DMS53 (cell line): ENCODE measurements around the gene ZBTB25.

Experiments used
- DNase-seq: peaks from one replicate; lab custom pipeline; 2025; lab: John Stamatoyannopoulos, UW

Gene ZBTB25

GRCh38 chr14:64515053-64515452 lies 11.4 kb upstream of the ZBTB25 start:
- DNase-seq = peak; percentile 27

GRCh38 chr14:64513271-64513670 lies 9.6 kb upstream of the ZBTB25 start:
- peak; percentile 43 for DNase-seq

- peak; percentile 77 for DNase-seq
Measured at GRCh38 chr14:64510825-64511671, 7.4 kb upstream of the ZBTB25 start.

GRCh38 chr14:64509036-64509435 lies 5.4 kb upstream of the ZBTB25 start:
- no peak for DNase-seq

- no peak for DNase-seq
Measured at GRCh38 chr14:64508215-64508776, 4.7 kb upstream of the ZBTB25 start.

GRCh38 chr14:64507376-64508156 lies 3.9 kb upstream of the ZBTB25 start:
- DNase-seq = no peak

- DNase-seq = peak; percentile 4
Measured at GRCh38 chr14:64506721-64507120, 3.1 kb upstream of the ZBTB25 start.

- peak; percentile 89 for DNase-seq
Measured at GRCh38 chr14:64504897-64505794, 1.5 kb upstream of the ZBTB25 start.

- peak; percentile 94 for DNase-seq
Measured at GRCh38 chr14:64504310-64504896, 765 bp upstream of the ZBTB25 start, which contains the start of gene ZBTB1. Gene ZBTB1, plus strand, starts transcription at chr14:64504770. Its CDS starts 16,735 bp downstream, at chr14:64521505.

- DNase-seq = peak; percentile 52
Measured at GRCh38 chr14:64502887-64503433, 678 bp downstream of the ZBTB25 start.

- no peak for DNase-seq
Measured at GRCh38 chr14:64502456-64502855, 1.2 kb downstream of the ZBTB25 start.

- no peak for DNase-seq
Measured at GRCh38 chr14:64501411-64502171, 2.0 kb downstream of the ZBTB25 start.

- DNase-seq = no peak
Measured at GRCh38 chr14:64500088-64500487, 3.5 kb downstream of the ZBTB25 start.

GRCh38 chr14:64496764-64497163 lies 6.9 kb downstream of the ZBTB25 start:
- no peak for DNase-seq

- no peak for DNase-seq
Measured at GRCh38 chr14:64495252-64495651, 8.4 kb downstream of the ZBTB25 start.

- no peak for DNase-seq
Measured at GRCh38 chr14:64493455-64493854, 10.2 kb downstream of the ZBTB25 start.

- DNase-seq = no peak
Measured at GRCh38 chr14:64491637-64492036, 12.0 kb downstream of the ZBTB25 start.

- no peak for DNase-seq
Measured at GRCh38 chr14:64488590-64489099, 15.0 kb downstream of the ZBTB25 start.

- peak; percentile 39 for DNase-seq
Measured at GRCh38 chr14:64478634-64479250, 24.9 kb downstream of the ZBTB25 start.
